HepG2 (cell line): ENCODE results near the gene CEP250. TPM values are rescaled to one million over a fixed set of nuclear protein-coding genes. Genes with fewer than 3 reads are reported as not detected.

Experiments
- ATAC-seq: fragments of 200-7000 bp; cut with Tn5 transposase; 3 replicates; pipeline ENCODE4 v1.9.1; 2020; ENCODE audit warnings: mild to moderate bottlenecking, moderate library complexity
- BruUV-seq: library from RNA; stranded (reverse); fragments of 400-500 nt; replicated peaks from 2 replicates; lab custom pipeline; 2021; lab: Mats Ljungman, UMichigan
- CTCF ChIA-PET: fragments of 300-600 bp; formaldehyde crosslinking; extraction: SDS; loops from one replicate; lab custom pipeline; 2021; ENCODE audit warnings: low total read pairs, inconsistent platforms, low intra/inter-chr PET ratio; lab: Yijun Ruan, JAX
- POLR2A ChIA-PET: fragments of 350-600 bp; sonication (Branson Sonifier 250); formaldehyde crosslinking; loops from one replicate; lab custom pipeline; 2020; ENCODE audit warnings: antibody characterized with exemption, inconsistent platforms; lab: Yijun Ruan, JAX
- DNase-seq: peaks from one replicate; pipeline ENCODE4 v3.0.0-alpha.2; 2015; ENCODE audit warnings: low spot score
- FAIRE-seq: peaks from 3 replicates; lab custom pipeline; 2011; peaks lifted over from hg19 to GRCh38; lab: Jason Lieb, UNC
- H2AFZ ChIP-seq: one replicate; pipeline ENCODE4 v1.6.1; 2011; ENCODE audit warnings: low read length, inconsistent platforms
- H3K27ac ChIP-seq: fragments of 300-600 bp; 3 replicates; pipeline ENCODE4 v1.8.0; 2011; ENCODE audit warnings: mixed run types, mild to moderate bottlenecking, mixed read lengths, low read length, inconsistent platforms; ENCODE audit not compliant: insufficient read depth; ENCODE audit errors: extremely low read length
- H3K27me3 ChIP-seq, 2 experiments: fragments of 200-600 bp in 1 of 2; 2 replicates in 1 of 2; 3 replicates in 1 of 2; pipeline versions ENCODE4 v1.6.0 to v1.8.0; 2011; ENCODE audit warnings: low read length in 2 of 2, mild to moderate bottlenecking in 2 of 2, moderate library complexity in 2 of 2, inconsistent platforms in 1 of 2; ENCODE audit not compliant: insufficient read depth in 2 of 2, control insufficient read depth in 1 of 2
- H3K36me3 ChIP-seq, 2 experiments: fragments of 200-600 bp in 1 of 2; replicated peaks in 1 of 2; 2 replicates in 1 of 2; 3 replicates in 1 of 2; pipeline versions ENCODE4 v1.5.1 to v1.8.0; 2011; ENCODE audit warnings: low read length in 2 of 2, inconsistent platforms in 1 of 2; ENCODE audit not compliant: insufficient read depth in 2 of 2, control insufficient read depth in 1 of 2
- H3K4me1 ChIP-seq: 2 replicates; pipeline ENCODE4 v1.5.1; 2012; ENCODE audit warnings: low read length, inconsistent platforms; ENCODE audit not compliant: insufficient read depth
- H3K4me2 ChIP-seq: 2 replicates; pipeline ENCODE4 v1.6.0; 2011; ENCODE audit warnings: low read depth, low read length, inconsistent platforms
- H3K4me3 ChIP-seq, 3 experiments: fragments of 200-600 bp in 1 of 3; sonication (generic), shearing (Covaris generic) in 1 of 3; replicated peaks in 1 of 3; 2 replicates each; pipeline ENCODE4 v1.5.1; 2011 to 2016; ENCODE audit warnings: low read length in 3 of 3, inconsistent platforms in 2 of 3, low read depth in 2 of 3, mild to moderate bottlenecking in 2 of 3, control low read depth in 1 of 3, mixed read lengths in 1 of 3; ENCODE audit not compliant: insufficient read depth in 1 of 3
- H3K79me2 ChIP-seq: one replicate; pipeline ENCODE4 v1.6.1; 2011; ENCODE audit warnings: low read length, inconsistent platforms; ENCODE audit not compliant: insufficient read depth
- H3K9ac ChIP-seq: 2 replicates; pipeline ENCODE4 v1.6.0; 2011; ENCODE audit warnings: mild to moderate bottlenecking, low read depth, low read length, inconsistent platforms; ENCODE audit not compliant: insufficient read depth
- H3K9me3 ChIP-seq: 2 replicates; pipeline ENCODE4 v1.5.1; 2012; ENCODE audit warnings: mild to moderate bottlenecking, low read length
- H4K20me1 ChIP-seq: 2 replicates; pipeline ENCODE4 v1.6.0; 2011; ENCODE audit warnings: inconsistent platforms, mild to moderate bottlenecking, low read length, moderate library complexity; ENCODE audit not compliant: insufficient read depth
- KLF16 ChIP-seq, 2 experiments: sonication (generic) in 1 of 2; formaldehyde crosslinking in 1 of 2; IDR thresholded peaks; 2 replicates each; pipeline versions ENCODE4 v1.6.1 to v1.8.0; 2016 to 2023; ENCODE audit warnings: missing genetic modification reagents in 2 of 2, missing compliant biosample characterization in 1 of 2
- TEAD2 ChIP-seq: sonication (generic); formaldehyde crosslinking; IDR thresholded peaks from 2 replicates; pipeline ENCODE4 v1.9.0; 2021; ENCODE audit warnings: missing genetic modification reagents
- ZBTB21 ChIP-seq: sonication (generic); formaldehyde crosslinking; IDR thresholded peaks from 2 replicates; pipeline ENCODE4 v1.4.0; 2020; ENCODE audit warnings: missing genetic modification reagents
- ZFP91 ChIP-seq: sonication (generic); formaldehyde crosslinking; IDR thresholded peaks from 2 replicates; pipeline ENCODE4 v1.9.0; 2022; ENCODE audit warnings: missing genetic modification reagents, mild to moderate bottlenecking, borderline replicate concordance
- ZNF362 ChIP-seq: sonication (generic); formaldehyde crosslinking; IDR thresholded peaks from 2 replicates; pipeline ENCODE4 v1.4.0; 2020; ENCODE audit warnings: missing genetic modification reagents, mild to moderate bottlenecking, borderline replicate concordance
- WGBS: methylation state at CpG from one replicate; pipeline ENCODE4 v1.1.6; 2017; ENCODE audit warnings: low lambda C conversion rate; 5-methylcytosine and 5-hydroxymethylcytosine counted together
- in situ Hi-C: cut with HindIII; loops from 2 replicates; pipeline ENCODE4 v1.10.0; 2017; ENCODE audit warnings: low pct_unique_long_range_greater_than_20kb; ENCODE audit not compliant: extremely low pct_ligation_motif_present
- intact Hi-C: fragments of 100-400 bp; cut with micrococcal nuclease; formaldehyde crosslinking; loops from one replicate; pipeline ENCODE4 v1.10.0; 2022; ENCODE audit not compliant: unreplicated experiment
- polyA plus RNA-seq, 8 experiments: library from polyadenylated mRNA; depleted of rRNA in 3 of 8; stranded (reverse) in 7 of 8; unstranded in 1 of 8; fragments of >200 nt; fragmentation: Illumina TruSeq in 4 of 8; extraction: Trizol in 4 of 8; gene quantifications; 2 replicates each; pipeline versions ENCODE4 v1.2.1 to v1.2.3, GENCODE V29; 2011 to 2016; ENCODE audit warnings: low read depth in 4 of 8, missing spikeins in 1 of 8, mixed read lengths in 1 of 8; ENCODE audit not compliant: insufficient read depth in 1 of 8
- total RNA-seq, 5 experiments: library from RNA; depleted of rRNA; stranded (reverse); fragments of >200 nt; fragmentation: Illumina TruSeq; extraction: Trizol; gene quantifications; 2 replicates each; pipeline ENCODE4 v1.2.3, GENCODE V29; 2016; ENCODE audit warnings: low read depth in 1 of 5

CEP250 gene
- total and polyA plus RNA-seq, 2 of the 13 experiments (the other 11 are each of a cell fraction or from before 2014, with no cell fraction given), result 28.8 to 55.3 TPM

GRCh38 chr20:35525639-35526038 is 70.2 kb downstream of the CEP250 start:
- intact Hi-C loops, result no loop called here
- no peak for ATAC-seq
- no peaks in the 10 kb centered on the region for H3K36me3 ChIP-seq
- TF ChIP-seq ZFP91 (no peak), ZBTB21 (CRISPR knock-in tag) (no peak)
- TF ChIP-seq, all 625 proteins: peak for 0
- Histone ChIP-seq H3K9me3 (no peaks in the 10 kb centered on the region), H3K4me2 (no peak overlapping the region), H3K79me2 (no peaks in the 10 kb centered on the region), H4K20me1 (no peaks in the 10 kb centered on the region), H2AFZ (no peak overlapping the region), H3K27ac (no peak overlapping the region), H3K4me3 (no peak overlapping the region), H3K4me1 (peaks cover 25% of the 10 kb centered on the region), H3K9ac (no peak overlapping the region), H3K27me3 (no peaks in the 10 kb centered on the region; a peak in 1 of 5 replicates)
- ChIA-PET CTCF (no interaction called here), POLR2A (no interaction called here)
- in situ Hi-C loops, result no loop called here
- FAIRE-seq, result no peak
- WGBS, result 100% methylated on average over 1 of the region's 1 CpG
- BruUV-seq, result no TSS peak
- no peak for DNase-seq

- Histone ChIP-seq H4K20me1 (no peaks in the 10 kb centered on the region), H2AFZ (no peak overlapping the region), H3K79me2 (no peaks in the 10 kb centered on the region), H3K36me3 (no peaks in the 10 kb centered on the region), H3K4me3 (no peak overlapping the region), H3K4me1 (peaks cover 25% of the 10 kb centered on the region), H3K4me2 (no peak overlapping the region), H3K9ac (no peak overlapping the region), H3K9me3 (no peaks in the 10 kb centered on the region), H3K27ac (no peak overlapping the region), H3K27me3 (no peaks in the 10 kb centered on the region; a peak in 1 of 5 replicates)
- no TSS peak for BruUV-seq
- 20% methylated on average over 12 of the region's 12 CpGs for WGBS
- ChIA-PET POLR2A (interaction anchor here (1.4 to 2.6 kb wide), 2 partner anchors 15 to 80 kb away, joined by 3 to 8 read pairs; partner anchors contain the start of gene ERGIC3), CTCF (no interaction called here)
- ATAC-seq (no peak; the same call in 2 of the 3 replicates), DNase-seq (no peak), FAIRE-seq (no peak)
- intact Hi-C loops (no loop called here), in situ Hi-C loops (no loop called here)
- TF ChIP-seq TEAD2, result no peak
- 0 out of 4 replicates have a peak, but pooled peaks of 1 of the 2 experiments have one; percentile 8 for TF ChIP-seq KLF16 (CRISPR knock-in tag; IDR thresholded peaks at IDR 0.05)
- TF ChIP-seq ZNF362, result peak; percentile 46; the same call in 1 of the 2 replicates
These were observed 71.8 kb downstream of the CEP250 start for GRCh38 chr20:35527122-35527769.
